Tibial nerve (tissue), 4 donors: ENCODE measurements around the gene SGO2. TPM values are rescaled to one million over a fixed set of nuclear protein-coding genes. Genes with fewer than 3 reads are reported as not detected.

ENCODE experiments used
- DNase-seq, 2 donors: peaks; one replicate each; pipeline ENCODE4 v3.0.0-alpha.2; 2019; ENCODE audit warnings: low spot score in 2 of 2
- H3K27ac ChIP-seq, 4 donors: fragments of 200-600 bp; sonication (generic) in 3 of 4; one replicate each; pipeline ENCODE4 v1.5.1; 2017 to 2019; ENCODE audit warnings: mild to moderate bottlenecking in 1 of 4
- H3K27me3 ChIP-seq, 2 donors: fragments of 200-600 bp; sonication (generic) in 1 of 2; one replicate each; pipeline versions ENCODE4 v1.5.1 to v1.6.0; 2017 to 2019
- H3K36me3 ChIP-seq, 3 donors: fragments of 200-600 bp; sonication (generic); one replicate each; pipeline ENCODE4 v1.5.1; 2018 to 2019
- H3K4me1 ChIP-seq, 4 donors: fragments of 200-600 bp; sonication (generic) in 3 of 4; one replicate each; pipeline ENCODE4 v1.5.1; 2017 to 2019
- H3K4me3 ChIP-seq, 4 donors: fragments of 200-600 bp; sonication (generic) in 3 of 4; one replicate each; pipeline ENCODE4 v1.5.1; 2017 to 2019; ENCODE audit warnings: mild to moderate bottlenecking in 1 of 4, moderate library complexity in 1 of 4
- H3K9me3 ChIP-seq, 4 donors: fragments of 200-600 bp; sonication (generic) in 3 of 4; one replicate each; pipeline ENCODE4 v1.5.1; 2017 to 2019
- EP300 ChIP-seq, 2 donors: sonication (generic); formaldehyde crosslinking; IDR thresholded peaks; one replicate each; pipeline ENCODE4 v1.6.1; 2017; ENCODE audit warnings: antibody characterized with exemption in 2 of 2, mild to moderate bottlenecking in 1 of 2
- POLR2A ChIP-seq, 2 donors: fragments of 450-650 bp; IDR thresholded peaks; one replicate each; pipeline ENCODE4 v1.6.1; 2017; ENCODE audit warnings: antibody characterized with exemption in 2 of 2, mild to moderate bottlenecking in 2 of 2, moderate library complexity in 2 of 2
- WGBS, 2 donors: methylation state at CpG; one replicate each; pipeline ENCODE4 v1.1.5; 2018; 5-methylcytosine and 5-hydroxymethylcytosine counted together
- total RNA-seq, 4 donors: library from RNA; depleted of rRNA; stranded (reverse); fragments of >200 nt; gene quantifications; one replicate each; pipeline ENCODE4 v1.1.0, GENCODE V29; 2016
- TF ChIP-seq, protein P1 (sequence below), 5 experiments: fragments of 200-600 bp in 3 of 5; fragments of 450-650 bp in 2 of 5; sonication (generic) in 3 of 5; IDR thresholded peaks; one replicate each; pipeline ENCODE4 v1.5.1; 2016 to 2019; ENCODE audit warnings: antibody characterized with exemption in 5 of 5, mild to moderate bottlenecking in 3 of 5, moderate library complexity in 2 of 5

SGO2 gene
- total RNA-seq, 4 donors from 2014 or later = 1.5 to 6.3 (median 4.5) TPM

GRCh38 chr2:200502196-200502595 lies 23.8 kb upstream of the SGO2 start:
- H3K36me3 ChIP-seq = peaks cover 0 to 46% (median 0%) of the 10 kb centered on the region in 3 donors
- no peak for TF ChIP-seq POLR2A (IDR thresholded peaks at IDR 0.05)
- no peak for TF ChIP-seq EP300 (IDR thresholded peaks at IDR 0.05)
- TF ChIP-seq, protein P1, sequence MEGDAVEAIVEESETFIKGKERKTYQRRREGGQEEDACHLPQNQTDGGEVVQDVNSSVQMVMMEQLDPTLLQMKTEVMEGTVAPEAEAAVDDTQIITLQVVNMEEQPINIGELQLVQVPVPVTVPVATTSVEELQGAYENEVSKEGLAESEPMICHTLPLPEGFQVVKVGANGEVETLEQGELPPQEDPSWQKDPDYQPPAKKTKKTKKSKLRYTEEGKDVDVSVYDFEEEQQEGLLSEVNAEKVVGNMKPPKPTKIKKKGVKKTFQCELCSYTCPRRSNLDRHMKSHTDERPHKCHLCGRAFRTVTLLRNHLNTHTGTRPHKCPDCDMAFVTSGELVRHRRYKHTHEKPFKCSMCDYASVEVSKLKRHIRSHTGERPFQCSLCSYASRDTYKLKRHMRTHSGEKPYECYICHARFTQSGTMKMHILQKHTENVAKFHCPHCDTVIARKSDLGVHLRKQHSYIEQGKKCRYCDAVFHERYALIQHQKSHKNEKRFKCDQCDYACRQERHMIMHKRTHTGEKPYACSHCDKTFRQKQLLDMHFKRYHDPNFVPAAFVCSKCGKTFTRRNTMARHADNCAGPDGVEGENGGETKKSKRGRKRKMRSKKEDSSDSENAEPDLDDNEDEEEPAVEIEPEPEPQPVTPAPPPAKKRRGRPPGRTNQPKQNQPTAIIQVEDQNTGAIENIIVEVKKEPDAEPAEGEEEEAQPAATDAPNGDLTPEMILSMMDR (IDR thresholded peaks at IDR 0.05) = no peak
- no peaks in the 10 kb centered on the region for H3K4me1 ChIP-seq
- WGBS, 2 donors = 93 to 95% methylated on average over 5 of the region's 5 CpGs
- H3K4me3 ChIP-seq = no peak overlapping the region
- DNase-seq = no peak
- no peak overlapping the region for H3K27ac ChIP-seq
- no peaks in the 10 kb centered on the region for H3K27me3 ChIP-seq
- no peaks in the 10 kb centered on the region for H3K9me3 ChIP-seq

DNA sequence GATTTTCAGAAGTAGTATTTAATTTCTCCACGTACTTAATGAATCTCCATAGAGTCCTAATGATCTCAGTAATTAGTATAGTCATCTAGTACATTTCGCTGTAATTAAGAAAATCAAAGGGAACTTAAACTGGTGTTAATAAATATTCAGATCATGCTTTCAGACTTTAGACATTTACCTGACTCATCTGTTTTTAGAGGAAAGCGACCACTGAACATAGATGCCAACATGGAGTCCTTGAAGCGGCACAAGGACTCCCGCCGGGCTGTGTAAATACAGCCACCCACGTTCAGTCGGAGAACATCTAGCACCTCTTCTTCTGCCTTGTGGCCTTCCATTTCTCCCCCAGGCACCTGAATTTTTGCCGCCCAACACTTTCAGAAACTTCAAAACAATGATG lies 19.3 kb upstream of the SGO2 start:
- Histone ChIP-seq H3K4me3 (no peak overlapping the region), H3K27ac (no peak overlapping the region), H3K4me1 (peaks cover 0 to 15% (median 9%) of the 10 kb centered on the region in 4 donors), H3K27me3 (no peaks in the 10 kb centered on the region), H3K36me3 (peaks cover 0 to 29% (median 0%) of the 10 kb centered on the region in 3 donors), H3K9me3 (no peaks in the 10 kb centered on the region)
- 74 to 83% methylated on average over 9 of the region's 9 CpGs for WGBS, 2 donors
- no peak for TF ChIP-seq EP300 (IDR thresholded peaks at IDR 0.05)
- TF ChIP-seq, protein P1 (IDR thresholded peaks at IDR 0.05) = no peak
- TF ChIP-seq POLR2A (IDR thresholded peaks at IDR 0.05) = no peak
- DNase-seq = no peak

DNA sequence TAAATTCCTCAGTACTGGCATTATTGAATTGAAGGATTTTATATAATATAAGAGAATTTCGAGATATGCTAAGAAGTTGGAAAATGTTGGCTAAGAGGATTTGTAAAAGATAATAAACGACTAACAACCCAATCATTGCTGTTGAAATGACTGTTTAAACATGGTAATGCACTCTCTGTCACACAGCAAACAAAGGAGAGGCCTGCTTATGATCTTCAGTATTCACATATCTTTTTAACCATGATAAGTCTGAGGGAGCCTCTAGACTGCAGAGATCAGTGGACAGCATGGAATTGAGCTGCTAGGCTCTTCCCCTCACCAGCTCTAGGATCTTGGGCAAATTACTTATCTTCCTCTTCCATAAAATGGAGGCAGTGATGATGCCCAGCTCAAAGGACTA lies 18.8 kb upstream of the SGO2 start:
- H3K27ac ChIP-seq = no peak overlapping the region
- peaks cover 0 to 15% (median 9%) of the 10 kb centered on the region in 4 donors for H3K4me1 ChIP-seq
- H3K27me3 ChIP-seq = no peaks in the 10 kb centered on the region
- no peaks in the 10 kb centered on the region for H3K9me3 ChIP-seq
- H3K36me3 ChIP-seq = peaks cover 0 to 26% (median 0%) of the 10 kb centered on the region in 3 donors
- no peak for DNase-seq
- 83 to 86% methylated on average over 2 of the region's 2 CpGs for WGBS, 2 donors
- no peak overlapping the region for H3K4me3 ChIP-seq
- TF ChIP-seq, protein P1 (IDR thresholded peaks at IDR 0.05) = no peak
- TF ChIP-seq POLR2A (IDR thresholded peaks at IDR 0.05) (no peak), EP300 (IDR thresholded peaks at IDR 0.05) (no peak)

GRCh38 chr2:200509235-200509611 lies 16.8 kb upstream of the SGO2 start:
- Histone ChIP-seq H3K4me1 (peaks cover 0 to 15% (median 9%) of the 10 kb centered on the region in 4 donors), H3K27me3 (peaks cover 0 to 4% of the 10 kb centered on the region in 2 donors), H3K4me3 (peak overlapping the region; percentile 76 to 95 (median 88)), H3K36me3 (peaks cover 0 to 6% (median 0%) of the 10 kb centered on the region in 3 donors), H3K9me3 (no peaks in the 10 kb centered on the region), H3K27ac (peak overlapping the region; percentile 79 to 92 (median 87))
- DNase-seq = no peak
- TF ChIP-seq EP300 (IDR thresholded peaks at IDR 0.05) (no peak), POLR2A (IDR thresholded peaks at IDR 0.05) (no peak)
- TF ChIP-seq, protein P1 (IDR thresholded peaks at IDR 0.05) = no peak
- WGBS, 2 donors = 21 to 23% methylated on average over 8 of the region's 8 CpGs

- 2% methylated on average over 15 to 16 of the region's 78 CpGs for WGBS, 2 donors
- peaks cover 0 to 5% (median 0%) of the 10 kb centered on the region in 3 donors for H3K36me3 ChIP-seq
- TF ChIP-seq, protein P1 (IDR thresholded peaks at IDR 0.05) = peak; percentile 86 to 97 (median 92)
- TF ChIP-seq EP300 (IDR thresholded peaks at IDR 0.05) = peak in 1 of 2 donors; percentile 83
- peak; percentile 57 to 87 for TF ChIP-seq POLR2A (IDR thresholded peaks at IDR 0.05)
- peaks cover 0 to 15% (median 9%) of the 10 kb centered on the region in 4 donors for H3K4me1 ChIP-seq
- peak; percentile 78 to 79 for DNase-seq
- H3K27ac ChIP-seq = peak within 1 kb of the TSS; percentile 79 to 92 (median 87)
- peaks cover 0 to 4% of the 10 kb centered on the region in 2 donors for H3K27me3 ChIP-seq
- peak within 1 kb of the TSS; percentile 76 to 95 (median 88) for H3K4me3 ChIP-seq
- no peaks in the 10 kb centered on the region for H3K9me3 ChIP-seq
Observed at GRCh38 chr2:200509612-200510433, 16.2 kb upstream of the SGO2 start, which contains the start of gene KCTD18. Gene KCTD18, minus strand, starts transcription at chr2:200510068. Its CDS starts 3,052 bp downstream, at chr2:200507016.
